ENCODE measurements around the gene EEF1AKMT3. TPM values are rescaled to one million over a fixed set of nuclear protein-coding genes. Genes with fewer than 3 reads are reported as not detected.

EEF1AKMT3 gene
- total and polyA plus RNA-seq, 9 of the 15 experiments (the other 6 are each of a cell fraction or from before 2014, with no cell fraction given), result 4.1 to 17.2 (median 7.9) TPM

DNA sequence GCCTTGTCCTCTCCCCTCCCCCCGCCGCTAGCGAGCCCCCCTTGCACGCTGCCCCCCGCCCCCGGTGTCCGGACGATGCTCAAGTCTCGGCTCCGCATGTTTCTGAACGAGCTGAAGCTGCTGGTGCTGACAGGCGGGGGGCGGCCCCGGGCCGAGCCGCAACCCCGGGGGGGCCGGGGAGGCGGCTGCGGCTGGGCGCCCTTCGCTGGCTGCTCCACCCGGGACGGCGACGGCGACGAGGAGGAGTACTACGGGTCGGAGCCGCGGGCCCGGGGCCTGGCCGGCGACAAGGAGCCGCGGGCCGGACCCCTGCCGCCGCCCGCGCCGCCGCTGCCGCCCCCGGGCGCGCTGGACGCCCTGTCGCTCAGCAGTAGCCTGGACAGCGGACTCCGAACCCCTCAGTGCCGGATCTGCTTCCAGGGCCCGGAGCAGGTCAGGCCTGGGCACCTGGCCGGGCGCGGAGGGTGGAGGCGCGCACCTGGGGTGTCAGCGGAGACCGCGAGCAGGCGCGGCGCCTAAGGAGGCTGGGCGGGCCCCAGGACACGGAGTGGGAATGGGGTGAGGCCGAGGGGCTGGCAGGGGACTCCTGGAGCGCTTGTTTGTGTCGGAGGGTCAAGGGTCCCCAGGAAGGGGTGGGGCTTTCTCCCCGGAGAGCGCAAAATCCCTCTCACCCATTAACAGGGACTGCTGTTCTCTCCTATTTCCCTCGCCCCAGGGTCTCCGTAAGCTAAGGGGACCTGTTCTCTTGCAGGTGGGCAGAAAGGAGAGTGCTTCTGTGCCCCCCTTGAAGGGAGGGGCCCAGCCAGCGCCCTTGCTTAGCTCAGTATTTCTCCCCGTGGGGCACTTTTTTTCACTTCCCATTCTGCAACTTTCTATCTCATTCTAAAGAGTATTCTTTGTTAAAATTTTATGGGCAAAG, 16.7 kb upstream of the EEF1AKMT3 start:
- Histone ChIP-seq H3K79me2 (ENCODE audit: control insufficient read depth, insufficient read depth, low read length) (peaks cover 29% of the 10 kb centered on the region), H3K4me3 (peak overlapping the region; percentile 50), H3K27ac (ENCODE audit: extremely low read depth, low read depth, low read length) (peak overlapping the region; percentile 12; the same call in 1 of the 3 replicates), H3K9me1 (ENCODE audit: control insufficient read depth, insufficient read depth, low read length) (no peaks in the 10 kb centered on the region), H2AFZ (ENCODE audit: low read depth, low read length) (peak overlapping the region; percentile 68), H3K36me3 (ENCODE audit: control insufficient read depth, insufficient read depth, low read length) (peaks cover 24% of the 10 kb centered on the region), H3K9me3 (replicated peaks; ENCODE audit: control insufficient read depth, insufficient read depth, low read depth, low read length) (no peaks in the 10 kb centered on the region), H3K9ac (ENCODE audit: insufficient read depth in 1 of 2, low read depth in 2 of 2, low read length in 2 of 2) (peak overlapping the region; percentile 62 to 90), H3K4me2 (ENCODE audit: insufficient read depth, low read length) (peak overlapping the region; percentile 81), H4K20me1 (replicated peaks; ENCODE audit: control insufficient read depth, insufficient read depth, low read length) (no peaks in the 10 kb centered on the region), H3K4me1 (replicated peaks in 1 of 2; ENCODE audit: control insufficient read depth in 2 of 2, insufficient read depth in 2 of 2, low read length in 2 of 2) (peaks cover 35 to 40% of the 10 kb centered on the region in 2 experiments), H3K27me3 (ENCODE audit: control insufficient read depth in 2 of 2, insufficient read depth in 2 of 2, low read length in 2 of 2) (no peaks in the 10 kb centered on the region)
- FAIRE-seq, result no peak
- peak; percentile 44 to 60 (median 54) for DNase-seq (ENCODE audit: extremely low read depth in 1 of 4, low spot score in 3 of 4)
- in situ Hi-C loops (cut with MboI) (no loop called here), intact Hi-C loops (cut with micrococcal nuclease) (loop anchor here (1.0 kb wide), 1 partner anchor 150 kb away; no protein-coding TSS in a partner anchor)
- no peak; the same call in 2 of the 3 replicates for ATAC-seq
- POLR2A ChIA-PET, result interaction anchor here (0.6 to 2.3 kb wide), 3 partner anchors 12 to 118 kb away, joined by 3 to 26 read pairs (median 3); partner anchors contain the start of gene CYP27B1
- BruUV-seq (replicated peaks), result no TSS peak
- WGBS (ENCODE audit: insufficient coverage, low coverage, missing lambda C conversion rate), result 4% methylated on average over 41 of the region's 76 CpGs
- CTCF ChIA-PET (ENCODE audit: low intra/inter-chr PET ratio), result interaction anchor here (1.5 kb wide), 1 partner anchor 150 kb away, joined by 10 read pairs; no protein-coding TSS in a partner anchor
- TF ChIP-seq NR2C1 (IDR thresholded peaks at IDR 0.05) (no peak), NR2C1 (tag; IDR thresholded peaks at IDR 0.05) (0 out of 2 replicates have a peak, but pooled peaks have one; percentile 24), RBFOX2 (IDR thresholded peaks at IDR 0.05; ENCODE audit: low read depth, low read length) (peak; percentile 38; the same call in 1 of the 2 replicates), ZBTB7A (IDR thresholded peaks at IDR 0.05; ENCODE audit: borderline replicate concordance, control insufficient read depth, low read depth, low read length) (peak; percentile 74; the same call in 1 of the 2 replicates), ZNF282 (CRISPR knock-in tag; IDR thresholded peaks at IDR 0.05) (no peak), MAZ (CRISPR knock-in tag; conservative IDR thresholded peaks at IDR 0.05 in 1 of 2, IDR thresholded peaks at IDR 0.05 in 1 of 2) (0 out of 4 replicates have a peak, but pooled peaks of 1 of the 2 experiments have one; percentile 33), GTF2F1 (IDR thresholded peaks at IDR 0.05; ENCODE audit: low read depth, low read length) (no peak), TOE1 (IDR thresholded peaks at IDR 0.05; ENCODE audit: borderline replicate concordance) (no peak), TOE1 (CRISPR knock-in tag; IDR thresholded peaks at IDR 0.05; ENCODE audit: borderline replicate concordance, low read depth) (no peak), HIVEP1 (CRISPR knock-in tag; IDR thresholded peaks at IDR 0.05) (no peak), MEF2A (IDR thresholded peaks at IDR 0.05; ENCODE audit: control insufficient read depth, low read depth, low read length) (no peak), SIN3B (IDR thresholded peaks at IDR 0.05; ENCODE audit: low read depth) (peak; percentile 37; the same call in 1 of the 2 replicates), RB1 (IDR thresholded peaks at IDR 0.05; ENCODE audit: low read depth) (peak; percentile 62; the same call in 1 of the 2 replicates), ZFX (CRISPR knock-in tag; IDR thresholded peaks at IDR 0.05) (0 out of 2 replicates have a peak, but pooled peaks have one; percentile 34), DACH1 (IDR thresholded peaks at IDR 0.05; ENCODE audit: partially characterized antibody) (no peak), NONO (IDR thresholded peaks at IDR 0.05; ENCODE audit: low read depth in 2 of 2, low read length in 1 of 2) (0 out of 4 replicates have a peak, but pooled peaks of 1 of the 2 experiments have one; percentile 34), NR2C2 (CRISPR knock-in tag; IDR thresholded peaks at IDR 0.05) (no peak), NR2C2 (tag; IDR thresholded peaks at IDR 0.05) (peak; percentile 45; the same call in 1 of the 2 replicates), NRF1 (conservative IDR thresholded peaks at IDR 0.05 in 1 of 2, IDR thresholded peaks at IDR 0.05 in 1 of 2) (peak; percentile 36 to 50; a peak in 2 of 4 replicates), CXXC5 (CRISPR knock-in tag; IDR thresholded peaks at IDR 0.05) (peak; percentile 48)
- TF ChIP-seq, protein P1, sequence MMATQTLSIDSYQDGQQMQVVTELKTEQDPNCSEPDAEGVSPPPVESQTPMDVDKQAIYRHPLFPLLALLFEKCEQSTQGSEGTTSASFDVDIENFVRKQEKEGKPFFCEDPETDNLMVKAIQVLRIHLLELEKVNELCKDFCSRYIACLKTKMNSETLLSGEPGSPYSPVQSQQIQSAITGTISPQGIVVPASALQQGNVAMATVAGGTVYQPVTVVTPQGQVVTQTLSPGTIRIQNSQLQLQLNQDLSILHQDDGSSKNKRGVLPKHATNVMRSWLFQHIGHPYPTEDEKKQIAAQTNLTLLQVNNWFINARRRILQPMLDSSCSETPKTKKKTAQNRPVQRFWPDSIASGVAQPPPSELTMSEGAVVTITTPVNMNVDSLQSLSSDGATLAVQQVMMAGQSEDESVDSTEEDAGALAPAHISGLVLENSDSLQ (IDR thresholded peaks at IDR 0.05), result 0 out of 2 replicates have a peak, but pooled peaks have one; percentile 5

Measured in K562 (cell line).